HepG2 (cell line): ENCODE results near the gene BCAS1. TPM values are rescaled to one million over a fixed set of nuclear protein-coding genes. Genes with fewer than 3 reads are reported as not detected.
A peak's percentile ranks its signal among the peaks of the same experiment; 100 is the strongest.

Experiments used
- ATF7 ChIP-seq, 2 experiments: fragments of 450-650 bp in 1 of 2; sonication (generic) in 1 of 2; formaldehyde crosslinking in 1 of 2; IDR thresholded peaks; 2 replicates each; pipeline versions ENCODE4 v1.4.0 to v1.6.1; 2016 to 2020; ENCODE audit warnings: antibody characterized with exemption in 1 of 2, mild to moderate bottlenecking in 1 of 2, missing genetic modification reagents in 1 of 2
- BHLHE40 ChIP-seq: IDR thresholded peaks from 2 replicates; pipeline ENCODE4 v1.6.1; 2011; ENCODE audit warnings: low read length, improper control_type of control experiment
- CREM ChIP-seq, 2 experiments: sonication (generic) in 1 of 2; formaldehyde crosslinking in 1 of 2; IDR thresholded peaks; 2 replicates each; pipeline versions ENCODE4 v1.4.0 to v1.6.1; 2016 to 2020; ENCODE audit warnings: antibody characterized with exemption in 1 of 2, mild to moderate bottlenecking in 1 of 2, missing genetic modification reagents in 1 of 2
- E2F2 ChIP-seq: sonication (generic); formaldehyde crosslinking; IDR thresholded peaks from 2 replicates; pipeline ENCODE4 v1.4.0; 2020; ENCODE audit warnings: missing genetic modification reagents, borderline replicate concordance
- HCFC1 ChIP-seq: fragments of 150-350 bp; IDR thresholded peaks from 2 replicates; pipeline ENCODE4 v1.6.1; 2014; ENCODE audit warnings: low read depth, low read length
- HNF1A ChIP-seq, 2 experiments: sonication (generic) in 1 of 2; formaldehyde crosslinking in 1 of 2; IDR thresholded peaks; 2 replicates each; pipeline versions ENCODE4 v1.4.0 to v1.6.1; 2016 to 2020; ENCODE audit warnings: borderline replicate concordance in 1 of 2, low read depth in 1 of 2, mild to moderate bottlenecking in 1 of 2, missing genetic modification reagents in 1 of 2
- MXD4 ChIP-seq: IDR thresholded peaks from 2 replicates; pipeline ENCODE4 v1.6.1; 2016; ENCODE audit warnings: mild to moderate bottlenecking, missing biosample characterization, missing genetic modification reagents
- NR1H2 ChIP-seq: sonication (generic); formaldehyde crosslinking; IDR thresholded peaks from 2 replicates; pipeline ENCODE4 v1.8.1; 2022; ENCODE audit warnings: low read depth, missing genetic modification reagents, borderline replicate concordance
- RCOR2 ChIP-seq: IDR thresholded peaks from 2 replicates; pipeline ENCODE4 v1.6.1; 2016; ENCODE audit warnings: missing biosample characterization, missing genetic modification reagents
- RXRA ChIP-seq: sonication (generic); formaldehyde crosslinking; IDR thresholded peaks from 2 replicates; pipeline ENCODE4 v1.5.1; 2020; ENCODE audit warnings: missing genetic modification reagents
- RXRB ChIP-seq: IDR thresholded peaks from 2 replicates; pipeline ENCODE4 v1.6.1; 2016; ENCODE audit warnings: borderline replicate concordance, missing genetic modification reagents, missing compliant biosample characterization
- SMARCE1 ChIP-seq: fragments of 450-650 bp; IDR thresholded peaks from 2 replicates; pipeline ENCODE4 v1.6.1; 2017; ENCODE audit warnings: borderline replicate concordance
- SP140L ChIP-seq: sonication (generic); formaldehyde crosslinking; IDR thresholded peaks from 2 replicates; pipeline ENCODE4 v1.4.0; 2020; ENCODE audit warnings: missing genetic modification reagents, borderline replicate concordance
- SUZ12 ChIP-seq: fragments of 150-350 bp; IDR thresholded peaks from 2 replicates; pipeline ENCODE4 v1.6.1; 2014; ENCODE audit warnings: low read depth, low read length
- TBL1XR1 ChIP-seq: fragments of 150-350 bp; IDR thresholded peaks from 2 replicates; pipeline ENCODE4 v1.6.1; 2014; ENCODE audit warnings: borderline replicate concordance, low read length; ENCODE audit not compliant: partially characterized antibody
- ZNF101 ChIP-seq: sonication (generic); formaldehyde crosslinking; IDR thresholded peaks from 2 replicates; pipeline ENCODE4 v1.4.0; 2020; ENCODE audit warnings: mild to moderate bottlenecking, low read depth, missing genetic modification reagents, borderline replicate concordance
- ZNF160 ChIP-seq: sonication (generic); formaldehyde crosslinking; IDR thresholded peaks from 2 replicates; pipeline ENCODE4 v1.8.0; 2022; ENCODE audit warnings: mild to moderate bottlenecking, inconsistent platforms, missing genetic modification reagents
- ZNF331 ChIP-seq: sonication (generic); formaldehyde crosslinking; IDR thresholded peaks from 2 replicates; pipeline ENCODE4 v1.4.0; 2020; ENCODE audit warnings: missing genetic modification reagents
- ZNF564 ChIP-seq: sonication (generic); formaldehyde crosslinking; IDR thresholded peaks from 2 replicates; pipeline ENCODE4 v1.8.1; 2023; ENCODE audit warnings: mild to moderate bottlenecking, missing genetic modification reagents
- ZNF660 ChIP-seq: sonication (generic); formaldehyde crosslinking; IDR thresholded peaks from 2 replicates; pipeline ENCODE4 v1.5.1; 2020; ENCODE audit warnings: mild to moderate bottlenecking, low read depth, missing genetic modification reagents, borderline replicate concordance
- ZNF703 ChIP-seq: sonication (generic); formaldehyde crosslinking; IDR thresholded peaks from 2 replicates; pipeline ENCODE4 v1.5.1; 2020; ENCODE audit warnings: missing genetic modification reagents, mild to moderate bottlenecking, moderate library complexity, borderline replicate concordance
- ZNF747 ChIP-seq: sonication (generic); formaldehyde crosslinking; IDR thresholded peaks from 2 replicates; pipeline ENCODE4 v1.8.1; 2023; ENCODE audit warnings: missing genetic modification reagents, mild to moderate bottlenecking, borderline replicate concordance
- polyA plus RNA-seq, 8 experiments: library from polyadenylated mRNA; depleted of rRNA in 3 of 8; stranded (reverse) in 7 of 8; unstranded in 1 of 8; fragments of >200 nt; fragmentation: Illumina TruSeq in 4 of 8; extraction: Trizol in 4 of 8; gene quantifications; 2 replicates each; pipeline versions ENCODE4 v1.2.1 to v1.2.3, GENCODE V29; 2011 to 2016; ENCODE audit warnings: low read depth in 4 of 8, missing spikeins in 1 of 8, mixed read lengths in 1 of 8; ENCODE audit not compliant: insufficient read depth in 1 of 8
- total RNA-seq, 5 experiments: library from RNA; depleted of rRNA; stranded (reverse); fragments of >200 nt; fragmentation: Illumina TruSeq; extraction: Trizol; gene quantifications; 2 replicates each; pipeline ENCODE4 v1.2.3, GENCODE V29; 2016; ENCODE audit warnings: low read depth in 1 of 5

BCAS1 gene
- total and polyA plus RNA-seq, 2 of the 13 experiments (the other 11 are each of a cell fraction or from before 2014, with no cell fraction given): 0.55 to 0.91 TPM

GRCh38 chr20:54103762-54104600 lies 33.6 kb upstream of the BCAS1 start (continued):
- peak; percentile 86 for TF ChIP-seq BHLHE40
- TF ChIP-seq ZNF160 (CRISPR knock-in tag): 0 out of 2 replicates have a peak, but pooled peaks have one; percentile 19
- peak; percentile 96 for TF ChIP-seq ZNF331 (CRISPR knock-in tag)
- TF ChIP-seq RXRB (CRISPR knock-in tag): peak; percentile 100
- TF ChIP-seq ZNF703 (CRISPR knock-in tag): peak; percentile 86; the same call in 1 of the 2 replicates
- TF ChIP-seq ZNF660 (CRISPR knock-in tag): no peak
- peak; percentile 83 for TF ChIP-seq MXD4 (CRISPR knock-in tag)
- peak; percentile 58; the same call in 1 of the 2 replicates for TF ChIP-seq ATF7 (IDR thresholded peaks at IDR 0.05)
- peak; percentile 93 for TF ChIP-seq ATF7 (CRISPR knock-in tag; IDR thresholded peaks at IDR 0.05)
- TF ChIP-seq ZNF747 (CRISPR knock-in tag): peak; percentile 69; the same call in 1 of the 2 replicates
- TF ChIP-seq RXRA: peak; percentile 100
- TF ChIP-seq HCFC1: no peak; the same call in 1 of the 2 replicates
- TF ChIP-seq RCOR2 (CRISPR knock-in tag): peak; percentile 98
- TF ChIP-seq CREM (IDR thresholded peaks at IDR 0.05): peak; percentile 93
- no peak for TF ChIP-seq CREM (CRISPR knock-in tag; IDR thresholded peaks at IDR 0.05)
- TF ChIP-seq HNF1A (IDR thresholded peaks at IDR 0.05; ENCODE audit: low read depth): peak; percentile 93
- TF ChIP-seq HNF1A (CRISPR knock-in tag; IDR thresholded peaks at IDR 0.05; ENCODE audit: borderline replicate concordance): peak; percentile 99
- peak; percentile 99 for TF ChIP-seq TBL1XR1
- TF ChIP-seq E2F2 (CRISPR knock-in tag): peak; percentile 60; the same call in 1 of the 2 replicates
- 0 out of 2 replicates have a peak, but pooled peaks have one; percentile 24 for TF ChIP-seq ZNF101
- no peak for TF ChIP-seq SUZ12
- no peak for TF ChIP-seq SMARCE1
- TF ChIP-seq NR1H2 (CRISPR knock-in tag): peak; percentile 96; the same call in 1 of the 2 replicates
- TF ChIP-seq SP140L: peak; percentile 90; the same call in 1 of the 2 replicates
- TF ChIP-seq ZNF564 (CRISPR knock-in tag): no peak
